ENCODE measurements around the gene RPS6KA2. TPM values are rescaled to one million over a fixed set of nuclear protein-coding genes. Genes with fewer than 3 reads are reported as not detected.

The RPS6KA2 gene
- total and polyA plus RNA-seq, 2 experiments from 2014 or later, result 12.5 to 25.3 TPM

DNA sequence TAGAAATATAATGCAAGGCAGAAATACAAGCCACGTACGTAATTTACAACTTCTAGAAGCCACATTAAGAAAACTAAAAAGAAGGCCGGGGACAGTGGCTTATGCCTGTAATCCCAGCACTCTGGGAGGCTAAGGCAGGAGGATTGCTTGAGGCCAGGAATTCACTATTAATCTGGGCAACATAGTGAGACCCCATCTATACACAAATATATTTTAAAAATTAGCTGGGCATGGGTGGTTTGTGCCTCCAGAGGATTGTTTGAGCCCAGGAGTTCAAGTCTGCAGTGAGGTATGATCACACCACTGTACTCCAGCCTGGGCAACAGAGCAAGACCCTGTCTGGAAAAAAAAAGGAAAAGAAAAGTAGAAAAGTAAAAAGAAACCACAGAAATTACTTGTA lies 256.6 kb downstream of the RPS6KA2 start:
- H3K27me3 ChIP-seq (ENCODE audit: insufficient read depth), result no peaks in the 10 kb centered on the region
- no peaks in the 10 kb centered on the region for H3K79me2 ChIP-seq (replicated peaks; ENCODE audit: insufficient read depth)
- TF ChIP-seq POLR2AphosphoS5 (IDR thresholded peaks at IDR 0.05; ENCODE audit: low read depth) (no peak), STAT1 (IDR thresholded peaks at IDR 0.05; ENCODE audit: unreplicated experiment) (no peak), ZNF331 (CRISPR knock-in tag; IDR thresholded peaks at IDR 0.05; ENCODE audit: low read depth) (no peak), EZH2 (IDR thresholded peaks at IDR 0.05; ENCODE audit: low read depth, unreplicated experiment) (no peak), EZH2phosphoT487 (IDR thresholded peaks at IDR 0.05; ENCODE audit: unreplicated experiment) (no peak), NANOG (IDR thresholded peaks at IDR 0.05; ENCODE audit: borderline replicate concordance) (no peak), ZNF462 (CRISPR knock-in tag; IDR thresholded peaks at IDR 0.05) (no peak), ZNF114 (CRISPR knock-in tag; IDR thresholded peaks at IDR 0.05) (no peak), JUNB (IDR thresholded peaks at IDR 0.05; ENCODE audit: unreplicated experiment) (no peak)
- TF ChIP-seq, protein P1, sequence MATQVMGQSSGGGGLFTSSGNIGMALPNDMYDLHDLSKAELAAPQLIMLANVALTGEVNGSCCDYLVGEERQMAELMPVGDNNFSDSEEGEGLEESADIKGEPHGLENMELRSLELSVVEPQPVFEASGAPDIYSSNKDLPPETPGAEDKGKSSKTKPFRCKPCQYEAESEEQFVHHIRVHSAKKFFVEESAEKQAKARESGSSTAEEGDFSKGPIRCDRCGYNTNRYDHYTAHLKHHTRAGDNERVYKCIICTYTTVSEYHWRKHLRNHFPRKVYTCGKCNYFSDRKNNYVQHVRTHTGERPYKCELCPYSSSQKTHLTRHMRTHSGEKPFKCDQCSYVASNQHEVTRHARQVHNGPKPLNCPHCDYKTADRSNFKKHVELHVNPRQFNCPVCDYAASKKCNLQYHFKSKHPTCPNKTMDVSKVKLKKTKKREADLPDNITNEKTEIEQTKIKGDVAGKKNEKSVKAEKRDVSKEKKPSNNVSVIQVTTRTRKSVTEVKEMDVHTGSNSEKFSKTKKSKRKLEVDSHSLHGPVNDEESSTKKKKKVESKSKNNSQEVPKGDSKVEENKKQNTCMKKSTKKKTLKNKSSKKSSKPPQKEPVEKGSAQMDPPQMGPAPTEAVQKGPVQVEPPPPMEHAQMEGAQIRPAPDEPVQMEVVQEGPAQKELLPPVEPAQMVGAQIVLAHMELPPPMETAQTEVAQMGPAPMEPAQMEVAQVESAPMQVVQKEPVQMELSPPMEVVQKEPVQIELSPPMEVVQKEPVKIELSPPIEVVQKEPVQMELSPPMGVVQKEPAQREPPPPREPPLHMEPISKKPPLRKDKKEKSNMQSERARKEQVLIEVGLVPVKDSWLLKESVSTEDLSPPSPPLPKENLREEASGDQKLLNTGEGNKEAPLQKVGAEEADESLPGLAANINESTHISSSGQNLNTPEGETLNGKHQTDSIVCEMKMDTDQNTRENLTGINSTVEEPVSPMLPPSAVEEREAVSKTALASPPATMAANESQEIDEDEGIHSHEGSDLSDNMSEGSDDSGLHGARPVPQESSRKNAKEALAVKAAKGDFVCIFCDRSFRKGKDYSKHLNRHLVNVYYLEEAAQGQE (IDR thresholded peaks at IDR 0.05; ENCODE audit: unreplicated experiment), result no peak
- DNase-seq (ENCODE audit: low spot score) (no peak), ATAC-seq (no peak)
- H3K4me2 ChIP-seq, result no peak overlapping the region
- H3K27me3 Mint-ChIP-seq (ENCODE audit: insufficient read depth, low read depth, poor library complexity), result no peaks in the 10 kb centered on the region
- no peak overlapping the region for H3K27ac Mint-ChIP-seq
- H3K9me2 ChIP-seq (ENCODE audit: insufficient read depth), result no peaks in the 10 kb centered on the region
- no peak overlapping the region for H3K4me3 ChIP-seq
- no peak overlapping the region for H2AFZ ChIP-seq
- H4K20me1 ChIP-seq (replicated peaks; ENCODE audit: insufficient read depth), result no peaks in the 10 kb centered on the region
- no peaks in the 10 kb centered on the region for H3F3A ChIP-seq (replicated peaks; ENCODE audit: low read depth)
- H3K27ac ChIP-seq (ENCODE audit: low read depth), result no peak overlapping the region
- H3K4me3 Mint-ChIP-seq, result no peak overlapping the region
- no peaks in the 10 kb centered on the region for H3K36me3 ChIP-seq (ENCODE audit: insufficient read depth)
- peaks cover 3% of the 10 kb centered on the region; the same call in 2 of the 3 replicates for H3K9me3 Mint-ChIP-seq
- peaks cover 24% of the 10 kb centered on the region for H3K4me1 ChIP-seq (ENCODE audit: insufficient read depth)
- H3K36me3 Mint-ChIP-seq (ENCODE audit: low read depth), result no peaks in the 10 kb centered on the region
- H3K4me1 Mint-ChIP-seq, result peaks cover 44% of the 10 kb centered on the region
